Fibroblast of lung (primary cell): ENCODE measurements around the gene ERBB3. TPM values are rescaled to one million over a fixed set of nuclear protein-coding genes. Genes with fewer than 3 reads are reported as not detected.

ENCODE experiments used
- DNase-seq, 2 donors: peaks; one replicate each; pipeline versions ENCODE4 v3.0.0 to v3.0.0-alpha.2; 2010; ENCODE audit warnings: low read depth in 2 of 2
- H2AFZ ChIP-seq: 2 replicates; pipeline ENCODE4 v1.5.1; 2012; ENCODE audit warnings: low read length, control low read depth, inconsistent platforms
- H3K27ac ChIP-seq: 2 replicates; pipeline ENCODE4 v1.5.1; 2011; ENCODE audit warnings: low read length, control low read depth; ENCODE audit not compliant: insufficient read depth
- H3K27me3 ChIP-seq: 2 replicates; pipeline ENCODE4 v1.5.1; 2011; ENCODE audit warnings: mild to moderate bottlenecking, low read length; ENCODE audit not compliant: control insufficient read depth, insufficient read depth
- H3K36me3 ChIP-seq: 2 replicates; pipeline ENCODE4 v1.5.1; 2011; ENCODE audit warnings: low read length; ENCODE audit not compliant: control insufficient read depth, insufficient read depth
- H3K4me1 ChIP-seq: 2 replicates; pipeline ENCODE4 v1.5.1; 2011; ENCODE audit warnings: low read length; ENCODE audit not compliant: control insufficient read depth, insufficient read depth; ENCODE audit errors: extremely low read depth
- H3K4me2 ChIP-seq: 2 replicates; pipeline ENCODE4 v1.5.1; 2011; ENCODE audit warnings: low read length, control low read depth; ENCODE audit not compliant: insufficient read depth; ENCODE audit errors: extremely low read depth
- H3K4me3 ChIP-seq, 4 experiments: fragments of 200-600 bp in 1 of 4; sonication (generic) in 1 of 4; replicated peaks in 1 of 4; 2 replicates each; pipeline ENCODE4 v1.5.1; 2011 to 2016; ENCODE audit warnings: low read length in 4 of 4, low read depth in 3 of 4, mild to moderate bottlenecking in 3 of 4, control low read depth in 2 of 4, inconsistent platforms in 1 of 4, mixed read lengths in 1 of 4; ENCODE audit not compliant: insufficient read depth in 1 of 4; ENCODE audit errors: control extremely low read depth in 1 of 4
- H3K79me2 ChIP-seq: 2 replicates; pipeline ENCODE4 v1.5.1; 2012; ENCODE audit warnings: mild to moderate bottlenecking, low read length, inconsistent platforms; ENCODE audit not compliant: control insufficient read depth, insufficient read depth
- H3K9ac ChIP-seq: 2 replicates; pipeline ENCODE4 v1.5.1; 2011; ENCODE audit warnings: mild to moderate bottlenecking, low read length, control low read depth; ENCODE audit not compliant: insufficient read depth
- H3K9me3 ChIP-seq: 2 replicates; pipeline ENCODE4 v1.5.1; 2012; ENCODE audit warnings: low read depth, low read length; ENCODE audit not compliant: control insufficient read depth, insufficient read depth
- H4K20me1 ChIP-seq: 2 replicates; pipeline ENCODE4 v1.5.1; 2011; ENCODE audit warnings: low read length; ENCODE audit not compliant: control insufficient read depth, insufficient read depth; ENCODE audit errors: extremely low read depth
- CTCF ChIP-seq, 2 donors: IDR thresholded peaks in 1 of 2; conservative IDR thresholded peaks in 1 of 2; 1 replicate in 1 of 2; 2 replicates in 1 of 2; pipeline ENCODE4 v1.5.1; 2011 to 2012; ENCODE audit warnings: low read length in 2 of 2, control low read depth in 1 of 2, inconsistent platforms in 1 of 2, low read depth in 1 of 2, mild to moderate bottlenecking in 1 of 2
- EZH2 ChIP-seq: IDR thresholded peaks from 2 replicates; pipeline ENCODE4 v1.5.1; 2012; ENCODE audit warnings: low read length, control low read depth, mild to moderate bottlenecking; ENCODE audit errors: missing control alignments
- polyA plus RNA-seq, 2 donors: library from polyadenylated mRNA; depleted of rRNA in 1 of 2; stranded (reverse) in 1 of 2; unstranded in 1 of 2; fragments of >200 nt; gene quantifications; 2 replicates each; pipeline ENCODE4 v1.2.1, GENCODE V29; 2011 to 2012; ENCODE audit warnings: missing spikeins in 1 of 2
- total RNA-seq: library from RNA; depleted of rRNA; stranded (reverse); fragments of >200 nt; gene quantifications from 2 replicates; pipeline ENCODE4 v1.2.1, GENCODE V29; 2014

The ERBB3 gene
- total and polyA plus RNA-seq, 2 donors (not counting 1 experiment from before 2014, with no cell fraction given): 0.66 to 0.92 TPM

- Histone ChIP-seq H3K36me3 (no peaks in the 10 kb centered on the region), H3K4me2 (no peak overlapping the region), H4K20me1 (no peaks in the 10 kb centered on the region), H3K27ac (no peak overlapping the region), H3K9me3 (no peaks in the 10 kb centered on the region), H3K27me3 (no peaks in the 10 kb centered on the region), H3K79me2 (no peaks in the 10 kb centered on the region), H2AFZ (no peak overlapping the region), H3K4me3 (no peak overlapping the region), H3K4me1 (no peaks in the 10 kb centered on the region), H3K9ac (no peak overlapping the region)
- no peak for DNase-seq
- TF ChIP-seq EZH2 (no peak), CTCF (conservative IDR thresholded peaks at IDR 0.05 in 1 of 2, IDR thresholded peaks at IDR 0.05 in 1 of 2; ENCODE audit: low read depth in 1 of 2, low read length in 2 of 2) (no peak)
Observed at GRCh38 chr12:56061982-56062381, 18.0 kb upstream of the ERBB3 start.

- no peak for TF ChIP-seq CTCF (conservative IDR thresholded peaks at IDR 0.05 in 1 of 2, IDR thresholded peaks at IDR 0.05 in 1 of 2; ENCODE audit: low read depth in 1 of 2, low read length in 2 of 2)
- no peak for TF ChIP-seq EZH2
- Histone ChIP-seq H3K36me3 (no peaks in the 10 kb centered on the region), H3K4me1 (no peaks in the 10 kb centered on the region), H4K20me1 (no peaks in the 10 kb centered on the region), H3K27me3 (no peaks in the 10 kb centered on the region), H2AFZ (no peak overlapping the region), H3K79me2 (no peaks in the 10 kb centered on the region), H3K27ac (no peak overlapping the region), H3K4me2 (no peak overlapping the region), H3K9ac (no peak overlapping the region), H3K4me3 (no peak overlapping the region), H3K9me3 (no peaks in the 10 kb centered on the region)
- peak in 1 of 2 donors; percentile 20 for DNase-seq
Observed at GRCh38 chr12:56062996-56063395, 17.0 kb upstream of the ERBB3 start.

- no peak for TF ChIP-seq CTCF (conservative IDR thresholded peaks at IDR 0.05 in 1 of 2, IDR thresholded peaks at IDR 0.05 in 1 of 2; ENCODE audit: low read depth in 1 of 2, low read length in 2 of 2)
- no peak for TF ChIP-seq EZH2
- H3K27me3 ChIP-seq: no peaks in the 10 kb centered on the region
- DNase-seq: peak in 1 of 2 donors; percentile 39
Observed at GRCh38 chr12:56071648-56072047, 8.3 kb upstream of the ERBB3 start.

More at GRCh38 chr12:56071648-56072047, 8.3 kb upstream of the ERBB3 start:
- no peaks in the 10 kb centered on the region for H4K20me1 ChIP-seq
- no peaks in the 10 kb centered on the region for H3K79me2 ChIP-seq
- no peaks in the 10 kb centered on the region for H3K36me3 ChIP-seq
- no peaks in the 10 kb centered on the region for H3K9me3 ChIP-seq
- no peak overlapping the region for H3K4me3 ChIP-seq
- no peak overlapping the region for H3K27ac ChIP-seq
- H3K4me2 ChIP-seq: no peak overlapping the region
- no peak overlapping the region for H2AFZ ChIP-seq
- no peaks in the 10 kb centered on the region for H3K4me1 ChIP-seq
- no peak overlapping the region for H3K9ac ChIP-seq
